HG03097 (cell line): ENCODE results near the gene DYSF.

Experiments used
- ATAC-seq: cut with Tn5 transposase; IDR thresholded peaks from one replicate; pipeline ENCODE4 v1.9.1; 2021; ENCODE audit not compliant: unreplicated experiment, low FRiP score

The DYSF gene

GRCh38 chr2:71684226-71685072, 231.1 kb downstream of the DYSF start:
- ATAC-seq: no peak

DNA sequence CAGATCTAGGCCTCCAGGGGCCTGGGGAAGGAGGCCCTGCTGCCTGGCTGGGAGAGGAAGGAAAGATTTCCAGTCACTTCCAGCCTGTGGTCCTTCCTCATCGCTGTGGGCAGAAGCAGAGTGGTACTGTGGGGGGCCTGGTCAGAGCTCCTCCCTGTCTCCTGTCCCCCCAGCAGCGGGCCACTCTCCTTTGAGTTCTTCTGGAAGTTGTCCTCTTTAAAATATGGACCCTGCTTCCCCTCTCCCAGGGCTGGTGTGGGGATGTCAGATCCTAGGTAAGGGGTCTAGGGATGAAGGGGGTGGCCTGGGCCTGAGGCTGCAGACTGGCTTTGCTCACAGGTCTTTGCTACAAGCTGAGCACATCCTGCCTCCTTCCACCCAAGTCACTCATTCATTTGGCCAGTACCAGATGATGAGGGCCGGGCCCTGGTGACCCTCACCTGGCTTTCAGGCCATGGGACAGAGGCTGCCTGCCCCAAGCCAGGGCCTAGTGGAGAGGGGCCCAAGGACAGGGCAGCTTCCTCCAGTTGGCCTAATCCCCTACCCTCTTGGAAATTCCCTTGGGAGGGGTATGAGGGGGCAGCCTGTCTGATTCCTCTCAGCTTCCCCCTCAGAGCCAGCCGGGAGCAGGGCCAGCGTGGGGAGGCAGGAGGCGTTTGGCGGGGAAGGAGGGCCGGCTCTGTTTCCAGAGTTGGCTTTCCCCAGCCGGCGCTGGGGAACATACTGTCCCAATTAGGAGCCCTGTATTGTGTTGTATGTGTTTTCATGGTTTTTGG, 231.9 kb downstream of the DYSF start:
- ATAC-seq: no peak

- ATAC-seq: no peak
These were observed 232.7 kb downstream of the DYSF start for GRCh38 chr2:71685941-71686611.

GRCh38 chr2:71686781-71687180, 233.4 kb downstream of the DYSF start:
- ATAC-seq: no peak

- ATAC-seq: no peak
These were observed 234.1 kb downstream of the DYSF start for GRCh38 chr2:71687412-71687811.

DNA sequence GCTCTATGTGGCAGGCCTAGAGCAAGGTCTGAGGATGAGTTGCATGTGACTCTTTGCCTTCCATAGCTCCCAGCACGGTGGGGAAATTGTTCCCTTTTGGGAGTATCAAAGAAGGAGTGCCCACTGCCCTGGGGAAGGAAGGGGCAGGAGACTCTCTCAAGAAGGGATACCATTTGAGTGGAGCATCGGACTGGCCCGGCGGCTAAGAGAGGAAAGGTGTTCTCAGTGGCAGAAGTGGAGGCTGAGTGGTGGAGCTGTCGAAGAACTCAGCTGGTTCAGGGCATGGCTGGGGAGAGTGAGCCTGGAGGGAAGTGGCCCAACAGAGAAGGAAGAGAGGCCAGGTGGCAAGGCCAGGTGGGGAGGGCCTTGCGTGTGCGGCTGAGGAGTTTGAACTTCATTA, 235.2 kb downstream of the DYSF start:
- no peak for ATAC-seq

- no peak for ATAC-seq
These were observed 236.0 kb downstream of the DYSF start for GRCh38 chr2:71689393-71689792.

- no peak for ATAC-seq
These were observed 236.8 kb downstream of the DYSF start for GRCh38 chr2:71689968-71690834.

GRCh38 chr2:71690876-71691475, 237.6 kb downstream of the DYSF start:
- ATAC-seq: no peak

GRCh38 chr2:71691747-71692441, 238.5 kb downstream of the DYSF start:
- no peak for ATAC-seq

DNA sequence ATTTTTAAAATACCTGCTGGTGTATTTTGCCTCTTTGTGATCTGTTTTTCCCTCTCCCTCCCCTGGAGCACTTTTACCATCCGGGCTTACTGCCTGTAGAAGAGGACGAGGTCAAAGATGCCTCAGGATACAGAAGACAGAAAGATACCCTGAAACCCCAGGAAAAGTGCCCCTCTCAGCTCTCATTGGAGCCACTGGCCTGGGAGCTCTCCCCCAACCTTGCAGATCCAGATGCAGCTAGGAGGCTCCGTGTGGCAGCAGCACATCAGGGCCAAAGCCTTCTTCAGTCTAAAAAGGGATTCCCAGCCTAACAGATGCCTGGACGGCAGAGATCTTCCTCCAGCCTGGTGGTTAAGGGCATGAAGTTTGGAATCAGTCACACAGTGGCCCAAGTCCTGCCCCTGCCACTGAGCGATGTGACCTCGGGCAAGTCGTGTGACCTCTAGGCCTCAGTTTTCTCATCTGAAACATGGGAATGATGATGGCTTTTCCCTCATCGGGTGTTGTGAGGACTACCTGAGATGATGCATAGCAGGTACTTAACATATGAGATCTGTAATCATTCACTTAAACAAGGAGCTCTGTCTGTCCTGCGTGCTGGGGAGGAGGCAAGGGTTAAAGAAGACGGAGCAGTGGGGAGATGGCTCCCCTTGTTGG, 239.4 kb downstream of the DYSF start:
- ATAC-seq: no peak

DNA sequence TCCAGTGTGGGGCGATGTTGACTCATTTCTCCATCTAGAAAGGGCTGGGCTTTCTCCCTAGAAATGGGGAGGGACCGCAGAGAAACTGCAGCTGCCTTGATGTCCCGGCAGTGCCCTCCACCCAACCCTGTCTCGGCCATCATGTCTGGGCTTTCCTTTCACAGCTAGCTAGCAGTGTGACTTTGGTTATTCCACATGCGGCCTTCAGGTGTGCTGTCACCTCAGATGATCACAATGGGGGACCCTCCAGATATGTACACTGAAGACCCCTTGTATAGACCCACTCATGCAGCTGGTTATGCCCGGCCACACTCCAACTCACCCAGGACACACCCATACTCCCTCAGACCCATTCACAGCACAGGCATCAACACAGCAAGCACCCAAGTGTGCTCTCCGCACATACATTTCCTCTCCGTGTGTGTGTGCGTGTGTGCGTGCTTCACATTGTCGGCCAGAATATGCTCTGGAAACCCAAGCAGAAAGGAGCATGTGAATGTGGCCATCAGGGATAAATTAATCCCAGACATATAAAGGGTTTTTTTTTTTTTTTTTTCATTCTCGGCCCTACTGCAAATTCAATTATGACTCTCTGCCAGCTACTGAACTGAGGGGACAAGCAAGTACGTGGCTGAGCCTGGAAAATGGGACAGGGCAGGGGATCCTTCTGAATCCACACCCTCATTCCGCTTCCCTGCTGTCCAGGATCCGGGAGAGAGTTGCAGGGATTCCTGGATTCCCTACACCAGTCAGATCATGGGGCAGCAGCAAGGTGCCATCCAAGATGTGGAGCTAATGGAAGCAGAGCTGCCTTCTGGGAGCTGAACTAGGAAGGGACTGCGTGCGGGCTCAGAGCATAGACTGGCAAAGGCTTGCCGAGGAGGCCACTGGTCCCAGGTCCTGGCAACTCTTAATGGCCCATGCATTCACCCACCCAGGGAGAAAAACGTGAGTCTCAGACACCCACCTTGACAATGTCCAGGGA, 240.2 kb downstream of the DYSF start:
- no peak for ATAC-seq

DNA sequence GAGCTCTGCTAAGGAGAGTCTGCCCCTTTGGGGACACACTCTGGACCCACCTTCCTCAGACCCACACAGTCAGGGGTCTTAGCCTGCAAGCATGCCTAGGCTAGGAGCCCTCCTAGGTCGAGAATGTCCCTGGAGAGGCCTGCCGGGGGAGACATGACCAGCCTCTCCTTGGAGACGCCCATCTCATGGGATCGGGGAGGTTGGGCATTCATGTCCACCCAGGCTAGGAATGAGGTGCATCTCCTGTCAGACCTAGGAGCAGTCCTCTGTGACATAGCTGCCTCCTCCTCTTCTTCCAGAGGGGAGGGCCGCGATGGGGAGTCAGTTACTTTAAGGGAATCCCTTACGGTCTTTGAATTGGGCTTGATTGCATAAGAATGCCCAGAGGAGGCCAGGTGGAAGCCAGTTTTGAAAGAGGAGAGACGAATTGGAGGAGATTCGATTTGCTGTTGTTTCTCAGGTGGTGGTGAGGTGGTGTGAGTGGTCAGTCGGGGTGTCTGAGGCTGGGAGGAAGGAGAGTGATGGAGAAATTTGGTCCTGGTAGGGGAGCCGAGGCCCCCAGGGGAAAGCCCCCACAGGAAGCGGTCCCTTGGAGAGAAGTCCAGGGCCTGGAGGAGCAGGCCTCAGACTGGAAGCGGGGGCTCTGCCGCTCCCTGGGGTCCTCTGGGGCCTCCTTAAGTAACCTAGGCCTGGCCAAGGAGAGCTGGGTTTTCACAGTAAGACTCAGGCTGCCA, 241.3 kb downstream of the DYSF start:
- no peak for ATAC-seq

- ATAC-seq: no peak
These were observed 242.1 kb downstream of the DYSF start for GRCh38 chr2:71695235-71696120.

GRCh38 chr2:71696381-71696780, 243.0 kb downstream of the DYSF start:
- ATAC-seq: no peak
